PFSK-1 (cell line): ENCODE measurements around the gene GAL3ST2.

ENCODE experiments used
- POLR2AphosphoS5 ChIP-seq: IDR thresholded peaks from 2 replicates; pipeline ENCODE4 v1.6.1; 2012; ENCODE audit warnings: low read depth, mild to moderate bottlenecking, control low read depth, low read length, moderate library complexity
- TF ChIP-seq, protein P1 (sequence below), 2 experiments: IDR thresholded peaks; 2 replicates each; pipeline versions ENCODE4 v1.6.1 to v1.8.0; 2011 to 2012; ENCODE audit warnings: low read depth in 2 of 2, low read length in 2 of 2, control low read depth in 1 of 2, inconsistent platforms in 1 of 2, mild to moderate bottlenecking in 1 of 2, moderate library complexity in 1 of 2; ENCODE audit not compliant: insufficient read depth in 1 of 2

DNA sequence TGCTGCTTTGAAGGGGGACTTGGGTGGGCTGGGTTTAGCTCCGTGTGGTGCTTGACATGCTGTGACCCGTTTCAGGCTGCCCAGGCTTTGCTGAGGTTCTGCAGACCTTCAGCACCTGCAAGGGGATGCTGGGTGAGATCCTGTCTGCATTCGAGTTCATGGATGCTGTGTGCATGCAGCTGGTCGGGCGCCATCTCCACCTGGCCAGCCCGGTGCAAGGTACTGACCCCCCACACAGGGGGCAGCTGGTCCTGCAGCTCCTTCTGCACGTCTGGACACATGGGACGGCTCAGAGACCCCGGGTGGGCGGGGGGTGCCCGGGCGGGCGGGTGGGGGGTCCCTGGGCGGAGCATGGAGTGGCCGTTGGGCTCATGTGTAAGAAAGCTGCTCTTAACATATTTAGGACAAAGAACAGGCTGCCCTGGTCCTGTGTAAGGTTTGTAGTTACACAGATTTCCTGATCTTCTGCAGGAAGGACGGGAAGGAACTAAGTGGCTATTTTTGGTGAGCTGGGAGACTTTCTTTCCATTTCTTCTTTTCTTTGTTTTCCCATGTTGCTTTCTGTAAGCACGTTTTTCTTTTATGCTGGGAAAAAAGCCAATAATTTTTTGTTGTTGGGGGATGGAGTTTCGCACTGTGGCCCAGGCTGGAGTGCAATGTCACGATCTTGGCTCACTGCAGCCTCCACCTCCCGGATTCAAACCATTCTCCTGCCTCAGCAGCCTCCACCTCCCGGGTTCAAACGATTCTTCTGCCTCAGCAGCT is 26.4 kb upstream of the GAL3ST2 start:
- TF ChIP-seq POLR2AphosphoS5 = no peak
- TF ChIP-seq, protein P1, sequence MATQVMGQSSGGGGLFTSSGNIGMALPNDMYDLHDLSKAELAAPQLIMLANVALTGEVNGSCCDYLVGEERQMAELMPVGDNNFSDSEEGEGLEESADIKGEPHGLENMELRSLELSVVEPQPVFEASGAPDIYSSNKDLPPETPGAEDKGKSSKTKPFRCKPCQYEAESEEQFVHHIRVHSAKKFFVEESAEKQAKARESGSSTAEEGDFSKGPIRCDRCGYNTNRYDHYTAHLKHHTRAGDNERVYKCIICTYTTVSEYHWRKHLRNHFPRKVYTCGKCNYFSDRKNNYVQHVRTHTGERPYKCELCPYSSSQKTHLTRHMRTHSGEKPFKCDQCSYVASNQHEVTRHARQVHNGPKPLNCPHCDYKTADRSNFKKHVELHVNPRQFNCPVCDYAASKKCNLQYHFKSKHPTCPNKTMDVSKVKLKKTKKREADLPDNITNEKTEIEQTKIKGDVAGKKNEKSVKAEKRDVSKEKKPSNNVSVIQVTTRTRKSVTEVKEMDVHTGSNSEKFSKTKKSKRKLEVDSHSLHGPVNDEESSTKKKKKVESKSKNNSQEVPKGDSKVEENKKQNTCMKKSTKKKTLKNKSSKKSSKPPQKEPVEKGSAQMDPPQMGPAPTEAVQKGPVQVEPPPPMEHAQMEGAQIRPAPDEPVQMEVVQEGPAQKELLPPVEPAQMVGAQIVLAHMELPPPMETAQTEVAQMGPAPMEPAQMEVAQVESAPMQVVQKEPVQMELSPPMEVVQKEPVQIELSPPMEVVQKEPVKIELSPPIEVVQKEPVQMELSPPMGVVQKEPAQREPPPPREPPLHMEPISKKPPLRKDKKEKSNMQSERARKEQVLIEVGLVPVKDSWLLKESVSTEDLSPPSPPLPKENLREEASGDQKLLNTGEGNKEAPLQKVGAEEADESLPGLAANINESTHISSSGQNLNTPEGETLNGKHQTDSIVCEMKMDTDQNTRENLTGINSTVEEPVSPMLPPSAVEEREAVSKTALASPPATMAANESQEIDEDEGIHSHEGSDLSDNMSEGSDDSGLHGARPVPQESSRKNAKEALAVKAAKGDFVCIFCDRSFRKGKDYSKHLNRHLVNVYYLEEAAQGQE (IDR thresholded peaks at IDR 0.05; ENCODE audit: insufficient read depth in 1 of 2, low read depth in 2 of 2, low read length in 2 of 2) = no peak
